ENCODE results near the gene RHOD. TPM values are rescaled to one million over a fixed set of nuclear protein-coding genes. Genes with fewer than 3 reads are reported as not detected.

The RHOD gene
- total RNA-seq, 2 experiments from 2014 or later: 0.47 to 0.78 TPM

DNA sequence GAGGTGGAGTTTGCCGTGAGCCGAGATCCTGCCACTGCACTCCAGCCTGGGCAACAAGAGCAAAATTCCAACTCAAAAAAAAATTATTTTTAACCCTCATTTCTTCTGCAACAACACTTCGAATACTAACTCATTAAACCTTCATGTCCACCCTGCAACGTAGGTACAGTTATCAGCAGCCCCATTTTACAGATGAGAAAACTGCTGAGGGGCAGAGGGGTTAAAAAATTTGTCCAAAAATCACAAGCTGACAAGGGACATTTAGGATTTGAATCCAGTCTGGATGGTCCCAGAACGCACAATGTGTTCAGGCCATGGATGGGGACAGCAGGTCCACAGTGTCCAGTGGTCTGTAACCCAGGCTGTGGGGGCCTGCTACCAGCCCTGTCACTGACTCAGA lies 29.0 kb downstream of the RHOD start:
- intact Hi-C loops (cut with DNase I, micrococcal nuclease): no loop called here
- H3K27ac Mint-ChIP-seq: no peak overlapping the region
- ATAC-seq (no peak), DNase-seq (no peak)
- CTCF ChIA-PET: no interaction called here
- H3K9me3 Mint-ChIP-seq (ENCODE audit: low read depth): no peaks in the 10 kb centered on the region
- H3K27me3 Mint-ChIP-seq: peaks cover 5% of the 10 kb centered on the region
- peaks cover 10% of the 10 kb centered on the region for H3K4me1 Mint-ChIP-seq
- H3K36me3 Mint-ChIP-seq (ENCODE audit: low read depth): no peaks in the 10 kb centered on the region
- POLR2A ChIA-PET: no interaction called here
- no peak overlapping the region for H3K4me3 Mint-ChIP-seq

DNA sequence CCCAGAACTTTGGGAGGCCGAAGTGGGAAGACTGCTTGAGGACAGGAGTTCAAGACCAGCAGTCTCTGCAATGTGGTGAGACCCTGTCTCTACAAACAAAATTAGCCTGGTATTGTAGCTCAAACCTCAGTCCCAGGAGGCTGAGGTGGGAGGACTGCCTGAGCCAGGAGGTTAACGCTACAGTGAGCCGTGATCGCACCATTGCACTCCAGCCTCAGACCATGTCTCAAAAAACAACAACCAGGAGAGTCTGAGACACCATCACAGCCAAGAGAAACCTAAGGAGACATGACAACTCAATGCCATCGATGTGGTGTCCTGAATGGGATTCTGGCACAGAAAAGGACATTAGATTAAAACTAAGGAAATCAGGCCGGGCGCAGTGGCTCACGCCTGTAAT lies 34.1 kb downstream of the RHOD start:
- intact Hi-C loops (cut with DNase I, micrococcal nuclease): no loop called here
- ChIA-PET CTCF (no interaction called here), POLR2A (no interaction called here)
- no peaks in the 10 kb centered on the region for H3K4me1 Mint-ChIP-seq
- H3K27me3 Mint-ChIP-seq: no peaks in the 10 kb centered on the region
- no peak overlapping the region for H3K27ac Mint-ChIP-seq
- no peaks in the 10 kb centered on the region for H3K9me3 Mint-ChIP-seq (ENCODE audit: low read depth)
- no peaks in the 10 kb centered on the region for H3K36me3 Mint-ChIP-seq (ENCODE audit: low read depth)
- no peak overlapping the region for H3K4me3 Mint-ChIP-seq
- DNase-seq (no peak), ATAC-seq (no peak)

DNA sequence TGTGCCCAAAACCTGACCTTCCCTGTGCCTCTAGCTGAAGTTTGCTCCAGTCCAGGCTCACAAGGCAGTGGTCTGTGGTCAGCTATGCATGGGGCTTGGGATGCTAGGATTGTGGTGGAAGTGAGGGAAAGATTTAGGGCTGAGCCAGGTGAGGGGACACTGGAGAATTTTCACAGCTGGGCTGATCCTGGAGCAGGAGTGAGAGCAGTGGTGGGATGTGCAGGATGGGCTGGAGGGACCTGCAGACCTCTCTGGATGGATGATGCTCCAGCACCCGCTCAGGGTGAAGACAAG lies 38.5 kb downstream of the RHOD start:
- Mint-ChIP-seq H3K4me3 (no peak overlapping the region), H3K9me3 (ENCODE audit: low read depth) (no peaks in the 10 kb centered on the region), H3K36me3 (ENCODE audit: low read depth) (no peaks in the 10 kb centered on the region), H3K27ac (no peak overlapping the region), H3K4me1 (peaks cover 6% of the 10 kb centered on the region), H3K27me3 (no peaks in the 10 kb centered on the region)
- no peak for ATAC-seq
- intact Hi-C loops (cut with DNase I, micrococcal nuclease): no loop called here
- ChIA-PET CTCF (interaction anchor here (0.5 to 1.5 kb wide), 4 partner anchors 72 to 222 kb away, joined by 3 to 6 read pairs (median 3); no protein-coding TSS in a partner anchor), POLR2A (no interaction called here)
- no peak for DNase-seq

DNA sequence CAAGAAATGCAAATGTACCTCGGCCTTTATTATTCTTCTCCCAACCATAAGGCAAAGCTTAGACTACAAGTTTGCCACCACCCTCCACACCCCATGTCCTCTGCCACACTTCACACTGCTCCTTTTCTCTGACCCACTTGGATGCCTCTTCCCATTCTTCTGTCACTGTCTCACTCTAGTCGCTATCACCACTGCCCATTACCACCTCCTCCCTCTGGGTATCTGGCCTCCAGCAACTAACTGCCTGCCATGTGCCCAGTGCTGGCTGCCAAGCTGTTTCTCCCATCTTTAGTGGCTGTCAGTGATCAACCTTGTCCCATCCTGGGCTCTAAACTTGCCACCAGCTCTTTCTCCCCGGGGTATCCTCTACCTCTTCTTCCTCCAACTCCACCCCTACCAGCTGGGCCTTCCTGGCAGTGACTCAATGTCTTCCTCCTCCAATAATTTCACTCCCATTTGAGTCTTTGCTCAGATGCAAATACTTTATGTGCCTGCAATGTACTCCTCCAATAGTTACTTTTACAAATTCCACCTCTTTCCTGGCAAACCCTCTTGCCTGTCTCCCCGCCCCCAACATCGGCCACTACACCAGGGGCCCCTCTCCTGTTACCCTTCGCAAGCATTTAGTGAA lies 42.3 kb downstream of the RHOD start:
- Mint-ChIP-seq H3K36me3 (ENCODE audit: low read depth) (no peaks in the 10 kb centered on the region), H3K4me1 (peaks cover 22% of the 10 kb centered on the region), H3K4me3 (no peak overlapping the region), H3K9me3 (ENCODE audit: low read depth) (no peaks in the 10 kb centered on the region), H3K27ac (no peak overlapping the region), H3K27me3 (no peaks in the 10 kb centered on the region)
- ChIA-PET CTCF (interaction anchor here (0.7 kb wide), 1 partner anchor 1040 kb away, joined by 3 read pairs; no protein-coding TSS in a partner anchor), POLR2A (interaction anchor here (0.5 kb wide), 1 partner anchor 326 kb away, joined by 3 read pairs; no protein-coding TSS in a partner anchor)
- no peak for DNase-seq
- intact Hi-C loops (cut with DNase I, micrococcal nuclease): no loop called here
- ATAC-seq: no peak

DNA sequence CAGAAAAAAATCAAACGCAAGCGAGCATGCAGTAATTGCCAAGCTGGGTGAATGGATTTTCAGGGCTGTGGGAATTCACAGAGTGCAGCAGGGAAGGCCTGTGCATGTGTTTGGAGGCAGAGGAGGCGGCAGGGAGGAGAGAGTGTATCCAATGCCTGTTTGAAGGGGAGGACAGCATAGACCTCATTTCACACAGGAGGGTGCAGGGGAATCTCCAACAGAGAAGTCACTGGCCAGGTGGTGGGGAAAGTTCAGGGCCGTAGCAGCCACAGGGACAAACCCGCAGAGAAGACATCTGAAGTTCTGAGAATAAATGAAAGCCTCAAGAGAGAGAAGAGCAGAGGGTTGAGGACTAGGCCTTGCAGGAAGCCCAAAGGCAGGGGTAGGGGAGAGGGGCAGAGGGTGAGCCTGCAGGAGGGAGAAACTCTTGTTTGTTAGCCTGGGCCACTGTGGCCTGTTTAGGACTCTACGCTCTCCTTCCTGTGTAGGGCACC lies 43.2 kb downstream of the RHOD start:
- ChIA-PET POLR2A (no interaction called here), CTCF (interaction anchor here (0.7 kb wide), 1 partner anchor 1041 kb away, joined by 3 read pairs; no protein-coding TSS in a partner anchor)
- DNase-seq (no peak), ATAC-seq (no peak)
- H3K27me3 Mint-ChIP-seq: no peaks in the 10 kb centered on the region
- H3K4me3 Mint-ChIP-seq: no peak overlapping the region
- H3K4me1 Mint-ChIP-seq: peaks cover 31% of the 10 kb centered on the region
- intact Hi-C loops (cut with DNase I, micrococcal nuclease): no loop called here
- H3K36me3 Mint-ChIP-seq (ENCODE audit: low read depth): no peaks in the 10 kb centered on the region
- H3K9me3 Mint-ChIP-seq (ENCODE audit: low read depth): no peaks in the 10 kb centered on the region
- H3K27ac Mint-ChIP-seq: peak overlapping the region; percentile 73

DNA sequence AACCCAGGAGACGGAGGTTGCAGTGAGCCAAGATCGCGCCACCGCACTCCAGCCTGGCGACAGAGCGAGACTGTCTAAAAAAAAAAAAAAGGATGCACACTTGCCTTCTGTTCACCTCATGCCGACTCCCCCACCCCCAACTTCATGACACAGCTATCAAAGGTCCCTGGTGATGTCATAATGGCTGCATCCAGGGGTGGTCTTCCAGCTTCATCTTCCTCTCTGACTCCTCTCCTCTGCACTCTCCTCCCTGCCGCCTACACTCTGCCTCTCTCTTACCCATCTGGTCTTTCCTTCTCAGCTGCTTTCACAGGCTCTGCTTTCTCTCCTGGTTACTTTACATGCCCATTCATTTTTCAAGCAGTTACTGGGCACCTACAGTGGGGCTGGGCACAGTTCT lies 46.0 kb downstream of the RHOD start:
- Mint-ChIP-seq H3K9me3 (ENCODE audit: low read depth) (no peaks in the 10 kb centered on the region), H3K27ac (peak overlapping the region; percentile 1), H3K36me3 (ENCODE audit: low read depth) (no peaks in the 10 kb centered on the region), H3K4me1 (peaks cover 31% of the 10 kb centered on the region), H3K27me3 (no peaks in the 10 kb centered on the region), H3K4me3 (no peak overlapping the region)
- POLR2A ChIA-PET: no interaction called here
- no peak for ATAC-seq
- DNase-seq: no peak
- intact Hi-C loops (cut with DNase I, micrococcal nuclease): no loop called here
- CTCF ChIA-PET: interaction anchor here (0.6 to 0.8 kb wide), 4 partner anchors 14 to 813 kb away, joined by 3 to 4 read pairs (median 4); no protein-coding TSS in a partner anchor

DNA sequence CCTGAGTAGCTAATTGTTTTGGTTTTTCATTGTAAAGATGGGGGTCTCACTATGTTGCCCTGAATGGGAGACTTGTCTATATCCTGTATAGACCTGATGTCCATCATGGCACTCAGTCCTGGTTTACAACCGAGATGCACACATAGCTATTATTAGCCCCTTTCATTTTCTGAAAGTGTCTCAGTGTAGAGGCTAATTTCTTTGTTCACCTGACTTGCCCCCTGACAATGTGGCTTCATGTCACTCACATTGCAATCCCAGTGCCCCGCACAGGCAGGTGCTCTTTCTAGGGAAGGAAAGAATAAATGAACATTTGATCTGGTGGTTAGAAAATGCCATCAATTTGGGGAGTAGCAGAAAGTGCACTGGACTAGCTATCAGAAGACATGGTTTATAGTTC lies 49.3 kb downstream of the RHOD start:
- no peak for ATAC-seq
- intact Hi-C loops (cut with DNase I, micrococcal nuclease): no loop called here
- H3K27ac Mint-ChIP-seq: peak overlapping the region; percentile 31

DNA sequence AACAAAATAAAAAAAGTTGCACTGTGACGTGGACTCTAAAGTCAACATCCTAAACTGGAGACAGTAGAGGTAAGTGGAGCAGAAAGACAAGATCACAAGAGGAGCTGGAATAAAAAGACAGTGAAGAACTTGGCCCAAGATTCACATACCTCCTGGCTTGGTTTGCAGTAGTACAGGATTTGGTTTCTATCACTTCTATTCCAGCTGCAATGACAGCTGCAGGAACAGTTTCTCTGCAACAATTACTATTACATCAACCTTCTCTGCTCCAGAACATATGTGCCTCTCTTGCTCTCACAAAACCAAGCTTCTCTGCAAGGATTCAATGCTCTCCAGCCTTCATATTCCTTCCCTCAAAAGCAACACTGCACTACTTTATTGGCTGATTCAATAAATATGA lies 54.6 kb downstream of the RHOD start:
- intact Hi-C loops (cut with DNase I, micrococcal nuclease): no loop called here
- Mint-ChIP-seq H3K27me3 (no peaks in the 10 kb centered on the region), H3K9me3 (ENCODE audit: low read depth) (no peaks in the 10 kb centered on the region), H3K27ac (no peak overlapping the region), H3K4me1 (peaks cover 9% of the 10 kb centered on the region), H3K36me3 (ENCODE audit: low read depth) (no peaks in the 10 kb centered on the region), H3K4me3 (no peak overlapping the region)
- ChIA-PET POLR2A (no interaction called here), CTCF (interaction anchor here (0.6 to 1.1 kb wide), 2 partner anchors 47 to 54 kb away, joined by 3 read pairs; no protein-coding TSS in a partner anchor)
- ATAC-seq (no peak), DNase-seq (no peak)

More for the DNA sequence above, 49.3 kb downstream of the RHOD start:
- Mint-ChIP-seq H3K27me3 (no peaks in the 10 kb centered on the region), H3K36me3 (ENCODE audit: low read depth) (no peaks in the 10 kb centered on the region), H3K4me3 (no peak overlapping the region), H3K9me3 (ENCODE audit: low read depth) (no peaks in the 10 kb centered on the region), H3K4me1 (peaks cover 21% of the 10 kb centered on the region)
- no peak for DNase-seq
- ChIA-PET CTCF (interaction anchor here (0.7 to 1.9 kb wide), 3 partner anchors 23 to 62 kb away, joined by 3 to 9 read pairs (median 3); no protein-coding TSS in a partner anchor), POLR2A (no interaction called here)

DNA sequence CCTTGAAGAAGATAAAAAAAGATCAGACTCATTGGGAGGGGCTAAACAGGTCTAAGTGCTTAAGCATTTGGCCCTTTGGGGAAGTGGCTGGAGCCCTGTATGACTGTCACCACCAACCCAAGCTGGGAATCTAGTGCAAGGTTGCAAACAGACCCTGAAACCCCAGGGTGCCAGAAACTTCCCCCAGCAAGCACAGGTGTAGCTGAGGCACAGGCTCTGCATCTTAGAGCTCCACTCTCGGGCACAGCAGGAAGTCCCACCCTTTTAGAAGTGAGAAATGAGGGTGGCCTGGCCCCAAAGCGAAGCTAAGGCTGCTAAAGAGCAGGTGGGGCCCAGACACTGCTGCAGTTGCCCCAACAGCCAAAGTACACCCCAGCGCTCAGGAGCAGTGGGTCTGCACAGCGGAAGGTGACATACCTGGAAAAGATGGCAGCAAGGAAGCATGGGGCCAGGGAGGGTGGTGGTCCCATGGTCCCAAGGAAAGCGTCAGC lies 56.6 kb downstream of the RHOD start:
- Mint-ChIP-seq H3K36me3 (ENCODE audit: low read depth) (no peaks in the 10 kb centered on the region), H3K9me3 (ENCODE audit: low read depth) (no peaks in the 10 kb centered on the region), H3K27me3 (no peaks in the 10 kb centered on the region), H3K4me1 (peaks cover 16% of the 10 kb centered on the region), H3K4me3 (no peak overlapping the region), H3K27ac (no peak overlapping the region)
- intact Hi-C loops (cut with DNase I, micrococcal nuclease): no loop called here
- ATAC-seq (no peak), DNase-seq (peak; percentile 26)
- CTCF ChIA-PET: interaction anchor here (0.7 to 1.7 kb wide), 2 partner anchors 9 to 516 kb away, joined by 3 to 5 read pairs; partner anchors contain the start of gene NUDT8
- POLR2A ChIA-PET: no interaction called here

DNA sequence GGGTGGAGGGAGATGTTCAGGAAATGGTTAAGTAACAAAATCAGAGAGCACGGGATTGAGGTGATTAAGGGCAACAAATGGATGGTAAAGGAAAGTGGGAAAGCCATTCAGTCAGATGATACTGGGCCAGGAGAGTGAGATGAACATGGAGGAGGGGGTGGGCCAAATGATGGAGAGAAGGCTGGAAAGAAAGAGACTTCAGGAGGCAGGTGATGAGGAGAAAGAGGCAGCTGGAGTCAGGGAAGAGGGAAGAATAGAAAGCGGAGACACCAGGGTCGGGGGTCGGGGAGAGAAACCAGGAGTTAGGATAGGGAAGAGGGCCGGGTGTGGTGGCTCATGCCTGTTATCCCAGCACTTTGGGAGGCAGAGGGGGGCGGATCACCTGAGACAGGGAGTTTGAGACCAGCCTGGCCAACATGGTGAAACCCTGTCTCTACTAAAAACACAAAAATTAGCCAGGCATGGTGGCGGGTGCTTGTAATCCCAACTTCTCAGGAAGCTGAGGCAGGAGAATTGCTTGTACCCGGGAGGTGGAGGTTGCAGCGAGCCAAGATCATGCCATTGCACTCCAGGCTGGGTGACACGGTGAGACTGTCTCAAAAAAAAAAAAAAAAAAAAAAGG lies 57.7 kb downstream of the RHOD start:
- Mint-ChIP-seq H3K4me1 (peaks cover 16% of the 10 kb centered on the region), H3K27me3 (no peaks in the 10 kb centered on the region), H3K9me3 (ENCODE audit: low read depth) (no peaks in the 10 kb centered on the region), H3K4me3 (no peak overlapping the region), H3K27ac (no peak overlapping the region), H3K36me3 (ENCODE audit: low read depth) (no peaks in the 10 kb centered on the region)
- DNase-seq (no peak), ATAC-seq (no peak)
- POLR2A ChIA-PET: no interaction called here
- CTCF ChIA-PET: interaction anchor here (0.7 kb wide), 2 partner anchors 30 to 515 kb away, joined by 3 read pairs; partner anchors contain the start of gene NUDT8
- intact Hi-C loops (cut with DNase I, micrococcal nuclease): no loop called here

DNA sequence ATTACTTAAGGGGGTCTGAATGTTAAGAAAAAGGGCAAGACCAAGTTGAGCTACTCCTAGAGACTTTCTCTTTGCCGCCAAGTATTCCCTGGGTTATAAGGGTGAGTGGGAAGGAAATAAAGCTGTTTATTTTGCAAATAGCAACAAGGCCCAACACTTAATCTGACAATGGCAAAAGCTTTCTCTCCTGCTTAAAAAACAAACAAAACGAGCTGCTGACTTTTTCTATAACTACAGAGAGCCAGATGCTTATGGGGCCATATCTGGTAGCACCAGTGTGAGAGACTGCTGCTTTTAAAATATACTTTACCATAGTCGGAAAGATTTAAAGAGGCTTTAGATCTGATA lies 60.1 kb downstream of the RHOD start:
- H3K36me3 Mint-ChIP-seq (ENCODE audit: low read depth): peaks cover 16% of the 10 kb centered on the region
- H3K27me3 Mint-ChIP-seq: no peaks in the 10 kb centered on the region
- no peak overlapping the region for H3K4me3 Mint-ChIP-seq
- DNase-seq (no peak), ATAC-seq (no peak)
- POLR2A ChIA-PET: no interaction called here
- H3K9me3 Mint-ChIP-seq (ENCODE audit: low read depth): no peaks in the 10 kb centered on the region
- no peak overlapping the region for H3K27ac Mint-ChIP-seq
- CTCF ChIA-PET: interaction anchor here (0.7 to 0.8 kb wide), 3 partner anchors 14 to 269 kb away, joined by 3 to 4 read pairs (median 3); no protein-coding TSS in a partner anchor
- intact Hi-C loops (cut with DNase I, micrococcal nuclease): loop anchor here in 1 of 2 experiments (1.0 to 5.0 kb wide), 3 partner anchors 35 to 479 kb away; partner anchors contain the start of genes PPP1CA, RBM4 and TBC1D10C
- H3K4me1 Mint-ChIP-seq: peaks cover 22% of the 10 kb centered on the region

Measured in activated CD4-positive, alpha-beta T cell treated with anti-CD3 and anti-CD28 coated beads for 36 hours (primary cell).